Measurements from ENCODE around the gene SRSF1.
A peak's percentile ranks its signal among the peaks of the same experiment; 100 is the strongest.

Gene SRSF1

DNA sequence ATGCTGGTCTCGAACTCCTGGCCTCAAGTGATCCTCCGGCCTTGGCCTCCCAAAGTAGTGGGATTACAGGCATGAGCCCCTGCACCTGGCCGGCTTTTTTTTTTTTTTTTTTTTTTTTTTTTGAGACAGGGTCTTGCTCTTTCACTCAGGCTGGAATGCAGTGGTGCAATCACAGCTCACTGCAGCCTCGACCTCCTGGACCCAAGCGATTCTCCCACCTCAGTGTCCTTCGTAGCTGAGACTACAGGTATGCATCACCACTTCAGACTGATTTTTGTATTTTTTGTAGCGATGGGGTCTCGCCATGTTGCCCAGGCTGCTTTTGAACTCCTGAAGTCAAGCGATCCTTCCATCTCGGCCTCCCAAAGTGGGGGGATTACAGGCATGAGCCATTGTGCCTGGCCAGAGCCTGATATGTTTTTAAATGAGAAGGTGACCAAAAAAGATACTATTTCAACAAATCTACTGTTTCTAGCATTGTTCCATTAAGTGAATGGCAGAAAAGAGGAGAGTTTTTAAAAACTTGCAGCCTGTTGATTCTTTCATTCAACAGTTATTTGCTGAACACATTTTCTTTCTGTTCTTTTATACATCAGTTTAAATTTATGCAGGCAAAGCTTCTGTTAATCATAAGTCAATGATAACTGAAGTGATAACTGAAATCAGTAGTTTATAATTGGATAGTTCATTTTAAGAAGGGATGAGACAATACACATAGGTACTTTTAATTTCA is 3.2 kb upstream of the SRSF1 start:
- no peak for DNase-seq

DNA sequence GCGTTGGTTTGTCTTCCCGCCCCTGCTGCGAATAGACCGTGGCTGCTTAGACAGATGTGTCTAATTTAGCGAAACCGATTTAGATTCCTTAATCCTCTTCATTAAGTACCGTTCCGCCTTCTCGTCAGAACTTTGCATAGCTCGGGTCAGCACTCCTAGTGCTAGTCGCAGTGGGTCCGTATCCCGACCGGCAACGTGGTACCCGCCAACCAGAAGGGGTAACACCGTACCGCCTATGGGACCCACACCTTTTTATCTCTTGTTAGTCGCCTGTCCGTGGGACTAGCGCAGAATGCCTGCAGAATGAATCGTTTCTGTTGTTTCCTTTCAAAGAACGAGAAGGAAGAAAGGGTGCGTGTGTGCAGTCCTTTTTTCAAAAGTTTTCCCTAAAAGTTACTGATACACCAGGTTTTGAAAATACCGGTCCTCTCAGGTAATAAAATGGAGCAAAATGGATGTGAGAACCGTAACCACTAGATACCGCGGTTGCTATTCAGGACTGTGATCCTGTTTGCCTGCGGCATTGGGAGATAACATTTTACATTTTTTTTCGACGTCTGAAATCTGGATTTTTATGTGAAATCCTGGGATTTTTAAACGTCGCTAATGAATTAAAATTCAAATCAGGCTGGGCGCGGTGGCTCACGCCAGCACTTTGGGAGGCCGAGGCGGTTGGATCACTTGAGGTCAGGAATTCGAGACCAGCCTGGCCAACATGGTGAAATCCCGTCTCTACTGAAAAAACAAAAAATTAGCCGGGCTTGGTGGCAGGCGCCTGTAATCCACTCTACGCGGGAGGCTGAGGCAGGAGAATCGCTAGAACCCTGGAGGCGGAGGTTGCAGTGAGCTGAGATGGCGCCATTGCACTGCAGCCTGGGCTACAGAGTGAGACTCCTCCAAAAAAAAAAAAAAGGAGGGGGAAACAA is 998 bp upstream of the SRSF1 start:
- DNase-seq, result no peak

DNA sequence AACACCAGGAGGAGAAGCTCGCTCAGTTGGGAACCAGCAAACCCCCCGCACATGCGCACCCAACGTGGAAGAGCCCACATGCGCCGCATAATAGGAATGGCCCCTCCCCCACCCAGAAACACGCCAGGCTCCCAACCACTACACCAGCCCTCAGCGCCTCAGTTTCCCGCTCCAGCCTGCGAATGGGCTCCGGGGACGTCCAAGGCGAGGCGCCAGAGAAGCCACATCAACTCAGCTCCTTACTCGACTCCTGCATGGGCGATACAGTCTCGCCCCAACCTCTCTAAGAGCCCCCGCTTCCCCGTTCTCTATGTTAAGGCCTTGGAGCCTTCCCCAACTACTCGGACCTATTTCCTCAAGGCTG is 504 bp downstream of the SRSF1 start:
- DNase-seq, result peak; percentile 81

DNA sequence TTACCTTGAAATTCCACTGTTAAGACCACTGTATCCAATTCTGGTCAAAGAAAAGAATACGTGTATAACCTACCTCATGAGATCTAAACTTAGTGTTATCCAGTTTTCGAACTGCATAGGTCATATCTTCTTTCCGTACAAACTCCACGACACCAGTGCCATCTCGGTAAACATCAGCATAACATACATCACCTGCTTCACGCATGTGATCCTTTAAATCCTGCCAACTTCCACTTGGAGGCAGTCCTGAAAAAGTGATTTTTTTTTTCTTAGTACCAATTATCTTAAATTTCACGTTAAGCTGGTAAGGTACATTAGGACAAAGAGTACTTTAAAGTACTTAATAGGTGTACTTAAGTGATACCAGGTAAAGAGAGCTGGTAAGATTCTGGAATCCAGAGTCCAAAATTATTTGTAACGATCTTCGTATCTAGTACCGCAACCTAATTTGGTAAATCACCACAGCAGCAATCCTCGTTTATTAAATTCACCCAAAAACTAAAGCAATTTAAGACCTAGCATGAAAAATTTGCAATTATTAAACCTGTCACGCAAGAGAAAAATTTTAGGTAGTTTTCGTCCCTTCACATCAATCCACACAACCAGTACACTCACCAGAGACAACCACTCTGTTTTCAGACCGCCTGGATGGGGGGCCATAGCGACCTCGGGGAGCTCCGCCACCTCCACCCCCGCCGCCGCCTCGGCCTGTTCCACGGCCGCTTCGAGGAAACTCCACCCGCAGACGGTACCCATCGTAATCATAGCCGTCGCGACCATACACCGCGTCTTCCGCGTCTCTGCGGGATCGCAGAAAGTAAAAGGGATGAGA is 1.1 kb downstream of the SRSF1 start:
- DNase-seq, result no peak

DNA sequence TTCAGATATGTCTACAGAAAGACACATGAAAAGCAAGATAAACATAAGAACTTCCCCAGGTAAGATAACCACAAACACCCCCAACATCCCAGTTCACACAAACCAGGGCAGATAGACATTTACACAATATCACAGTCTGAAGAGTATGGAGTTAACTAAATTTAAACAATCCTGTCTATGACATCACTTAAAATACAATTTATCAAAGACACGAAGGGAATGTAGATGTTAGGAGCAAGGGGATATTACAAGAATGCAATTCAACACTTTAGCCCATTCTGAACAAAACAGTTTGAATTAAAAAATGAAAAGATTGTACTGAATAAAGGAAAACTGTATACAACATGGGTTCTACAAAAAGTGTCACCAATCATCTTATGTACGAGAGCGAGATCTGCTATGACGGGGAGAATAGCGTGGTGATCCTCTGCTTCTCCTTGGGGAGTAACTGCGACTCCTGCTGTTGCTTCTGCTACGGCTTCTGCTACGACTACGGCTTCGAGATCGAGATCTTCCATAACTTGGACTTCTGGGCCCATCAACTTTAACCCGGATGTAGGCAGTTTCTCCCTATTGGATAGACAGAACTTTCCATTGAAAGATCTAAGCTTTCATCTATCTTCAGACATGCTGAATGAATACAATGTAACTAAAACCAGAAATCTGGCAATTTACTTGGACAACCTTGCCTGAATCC is 1.9 kb downstream of the SRSF1 start:
- DNase-seq, result no peak

DNA sequence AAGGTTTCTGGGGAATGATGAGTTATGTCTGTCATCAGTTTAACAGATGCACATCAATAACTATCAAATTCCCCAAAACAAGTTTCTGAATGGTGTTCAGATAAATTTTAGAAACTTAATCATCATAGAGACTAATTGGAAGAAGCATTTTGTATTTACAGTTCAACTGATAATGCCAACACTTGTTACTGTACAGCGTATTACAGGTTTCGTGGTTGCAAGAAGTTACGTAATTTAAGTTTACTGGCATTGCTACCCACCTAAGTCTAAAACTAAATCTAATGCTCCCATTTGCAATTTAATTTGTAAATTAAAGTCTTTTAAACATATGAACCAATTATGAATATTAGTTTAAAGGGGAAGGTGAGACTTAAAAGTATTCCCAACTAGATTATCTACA is 3.0 kb downstream of the SRSF1 start:
- DNase-seq, result no peak

DNA sequence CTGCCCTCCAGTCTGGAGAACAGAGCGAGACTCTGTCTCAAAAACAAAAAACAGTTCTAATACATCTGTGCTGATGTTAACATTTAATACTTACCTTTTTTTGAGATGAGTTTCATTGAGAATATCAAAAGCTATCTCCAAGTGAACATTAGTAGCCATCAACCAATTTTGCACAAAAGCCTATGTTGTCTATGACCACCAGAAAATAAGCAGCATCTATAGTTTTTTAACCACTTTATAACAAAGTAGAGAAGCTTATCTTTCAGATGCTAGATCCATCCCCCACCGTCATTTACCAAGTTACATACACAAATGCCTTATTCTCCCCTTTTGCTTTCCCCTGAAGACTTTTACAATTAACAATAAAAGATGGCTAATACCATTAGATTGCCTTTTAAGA is 4.1 kb downstream of the SRSF1 start:
- no peak for DNase-seq

DNA sequence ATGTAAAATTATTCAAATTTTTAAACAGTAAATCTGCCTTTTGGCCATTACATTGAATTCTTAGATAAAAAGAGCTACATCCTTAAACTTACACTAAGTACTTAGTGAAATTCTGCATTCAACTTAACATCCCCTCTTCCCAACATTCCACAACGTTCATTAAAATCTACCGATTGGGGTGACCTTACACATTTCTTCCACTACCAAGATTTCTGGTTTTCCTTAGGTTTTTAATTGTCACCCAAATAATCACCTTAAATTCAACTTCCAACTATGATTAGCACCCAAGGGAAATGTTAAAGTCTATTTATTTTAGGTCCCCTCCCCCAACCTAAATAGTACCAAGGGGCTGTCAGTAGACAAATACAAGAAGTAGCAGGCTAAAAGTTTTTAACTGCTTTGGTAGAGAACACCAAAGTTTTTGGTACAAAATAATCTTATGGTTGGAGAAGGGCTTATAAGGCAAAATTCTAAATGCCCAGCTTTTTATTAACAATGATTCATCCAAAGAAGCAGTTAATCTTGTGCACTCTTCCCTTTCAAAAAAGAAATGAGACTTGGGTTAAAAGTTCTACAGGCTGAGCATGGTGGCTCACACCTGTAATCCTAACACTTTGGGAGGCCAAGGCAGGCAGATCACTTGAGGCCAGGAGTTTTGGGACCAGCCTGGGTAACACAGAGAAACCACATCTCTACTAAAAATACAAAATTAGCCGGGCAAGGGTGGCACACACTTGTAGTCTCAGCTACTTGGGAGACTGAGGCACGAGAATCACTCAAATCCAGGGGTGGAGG is 4.7 kb downstream of the SRSF1 start:
- DNase-seq, result no peak

DNA sequence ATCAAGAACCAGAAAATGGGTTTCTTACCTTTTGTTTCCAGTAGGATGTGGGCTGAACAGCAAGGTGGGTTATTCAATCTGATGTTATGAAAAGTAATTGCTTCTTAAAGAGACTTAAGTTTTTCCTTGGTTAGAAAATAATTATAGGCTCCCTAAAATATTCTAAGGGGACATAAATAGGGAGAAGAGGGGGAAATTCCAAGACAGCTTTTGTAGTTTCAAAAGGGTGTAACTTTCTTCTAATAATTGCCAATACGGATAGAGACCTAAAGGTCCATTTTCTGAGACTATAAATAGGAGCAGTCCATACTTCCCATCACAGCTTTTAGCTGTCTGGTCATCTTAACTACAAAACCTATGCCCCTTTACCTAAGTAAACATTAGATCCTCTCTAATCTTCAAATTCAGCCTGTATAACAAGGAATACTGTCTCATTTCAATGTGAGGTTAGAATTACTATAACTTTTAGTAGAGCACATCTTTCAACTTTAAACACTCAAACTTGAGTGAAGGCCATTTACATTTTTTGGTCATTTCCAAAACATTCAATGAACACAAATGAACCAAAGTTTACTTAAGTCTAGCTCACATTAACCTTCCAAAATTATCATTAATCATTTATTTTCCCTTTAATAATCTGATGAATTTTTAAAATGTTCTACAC is 5.5 kb downstream of the SRSF1 start:
- DNase-seq, result no peak

DNA sequence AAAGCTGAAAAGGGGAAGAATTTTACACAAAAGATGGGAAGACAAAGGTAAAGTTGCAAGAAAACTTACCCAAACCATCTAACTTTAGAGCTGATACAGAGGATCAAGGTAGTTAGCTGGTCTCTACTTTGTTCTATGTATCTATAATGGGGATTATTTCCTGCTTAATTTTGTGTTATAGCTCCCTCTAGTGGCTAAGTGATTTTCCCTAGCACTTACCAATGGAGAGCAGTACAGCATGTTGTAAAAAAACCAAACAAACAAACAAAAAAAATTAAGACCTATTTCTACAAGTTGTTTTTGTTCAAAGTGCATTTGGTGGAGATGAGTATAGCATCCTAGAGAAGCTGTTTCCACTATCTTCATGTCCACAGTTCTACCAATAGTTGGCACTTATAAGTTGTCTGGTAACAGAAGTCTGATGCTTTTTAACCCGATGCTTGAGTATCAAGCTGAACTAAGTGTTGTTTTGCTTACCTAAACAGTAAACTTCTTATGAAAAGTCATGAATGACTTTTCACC is 7.5 kb downstream of the SRSF1 start:
- no peak for DNase-seq

DNA sequence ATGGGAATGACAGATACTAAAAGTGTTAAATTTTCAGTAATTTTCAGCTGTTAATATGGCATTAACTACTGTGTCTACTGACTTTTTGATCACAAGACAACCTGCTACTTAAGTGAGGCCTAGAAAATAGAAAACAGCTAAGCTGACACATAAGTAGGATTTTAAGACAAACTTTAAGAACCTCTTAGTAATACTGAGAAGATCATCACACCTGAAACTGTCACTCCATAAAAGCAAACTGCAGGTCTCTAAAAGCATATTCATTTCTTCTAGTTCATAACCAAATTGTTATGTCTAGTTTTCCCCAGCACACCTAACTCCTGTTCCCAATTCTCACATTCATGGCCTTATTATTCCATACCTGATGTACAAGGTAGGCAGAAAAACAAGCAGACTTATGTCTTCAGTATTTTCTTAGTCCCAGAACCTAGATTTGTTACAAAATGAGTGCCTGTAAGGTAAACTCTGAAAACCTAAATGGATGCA is 8.0 kb downstream of the SRSF1 start:
- DNase-seq, result no peak

DNA sequence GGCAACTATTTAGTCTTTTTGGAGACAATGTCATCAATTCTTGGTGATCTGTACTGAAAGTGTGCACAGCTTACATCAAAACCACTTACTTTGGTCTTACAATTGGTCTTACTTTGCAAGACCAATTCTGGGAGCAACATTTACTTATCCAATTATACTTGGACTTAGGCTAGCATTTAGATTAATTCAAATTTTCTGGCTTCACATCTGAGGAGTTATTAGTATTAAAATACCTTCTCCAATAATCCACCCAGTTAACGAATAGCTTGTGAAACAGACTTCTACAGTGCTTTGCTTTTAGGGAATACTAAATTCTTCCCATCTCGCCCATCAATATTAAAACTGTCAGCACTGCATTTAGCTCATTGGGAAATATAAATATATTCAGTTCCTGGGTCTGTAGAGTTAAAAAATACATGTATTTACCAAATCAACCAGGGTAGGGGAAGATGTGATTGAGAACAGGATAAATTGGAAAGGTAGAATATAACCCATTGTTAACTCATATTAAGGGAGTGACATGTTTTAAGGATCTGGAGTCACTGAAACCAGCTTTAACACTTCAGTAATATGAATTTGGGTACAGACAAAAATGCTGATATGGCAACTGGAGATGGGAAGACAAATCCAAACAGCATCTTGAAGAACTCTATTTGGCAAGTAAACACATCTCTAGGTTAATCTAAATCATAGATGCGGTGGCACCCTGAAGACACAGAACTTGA is 9.8 kb downstream of the SRSF1 start:
- DNase-seq, result no peak

DNA sequence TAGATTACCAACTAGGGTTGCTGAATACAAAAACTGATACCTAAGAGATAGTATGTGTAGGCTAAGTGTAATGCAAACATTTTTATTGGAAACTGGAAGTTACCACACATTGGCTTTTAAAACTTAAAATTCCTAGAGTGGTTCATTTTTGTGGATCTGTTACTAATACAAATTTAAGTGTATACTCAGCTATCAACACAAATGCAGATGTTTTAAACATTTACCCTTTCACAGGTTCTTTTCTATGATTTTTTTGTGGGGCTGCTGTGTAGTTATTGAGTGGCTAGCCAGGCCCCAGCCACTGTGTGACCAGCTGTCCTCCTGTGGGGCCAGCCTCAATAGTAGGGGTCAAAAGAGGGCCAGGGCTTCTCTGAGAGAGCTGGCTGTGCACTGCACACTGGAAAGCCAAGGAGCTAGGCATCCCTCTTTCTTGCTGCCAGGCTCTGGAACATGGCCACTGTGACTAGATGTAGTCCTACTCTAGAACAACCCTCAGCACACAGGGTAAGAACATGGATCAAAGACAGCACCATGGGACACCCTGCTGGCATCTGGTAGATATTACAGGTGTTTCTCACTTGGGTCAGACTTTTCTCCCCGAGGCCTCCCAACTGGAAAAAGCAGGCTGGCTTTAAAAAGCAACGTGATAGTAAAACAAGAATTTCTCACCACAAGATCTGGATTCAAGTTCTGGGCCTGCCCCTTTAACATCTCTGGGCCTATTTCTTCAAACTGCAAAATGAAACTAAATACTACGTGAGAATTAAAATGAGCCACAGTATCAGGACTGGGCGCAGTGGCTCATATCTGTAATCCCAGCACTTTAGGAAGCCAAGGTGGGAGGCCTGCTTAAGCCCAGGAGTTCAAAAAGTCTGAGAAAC is 11.7 kb downstream of the SRSF1 start:
- peak; percentile 73 for DNase-seq

DNA sequence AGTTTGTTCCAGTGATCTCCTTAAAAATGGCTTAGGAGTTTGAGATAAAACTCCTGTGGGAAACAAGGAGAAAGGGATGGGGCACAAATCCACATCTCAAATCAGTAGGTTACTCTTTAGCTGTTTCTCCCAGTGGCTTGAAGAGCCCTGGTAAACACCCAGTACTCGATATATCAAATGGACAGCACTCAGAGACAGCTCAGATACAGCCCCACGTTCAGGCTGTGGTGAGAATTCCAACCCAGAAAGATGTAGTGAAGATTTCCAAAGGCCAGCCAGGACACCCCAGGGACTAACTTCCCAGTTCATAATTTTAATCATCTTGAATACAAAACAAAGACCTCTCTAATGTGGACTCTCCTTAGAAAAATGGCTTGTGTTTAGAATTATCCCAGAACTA is 12.6 kb downstream of the SRSF1 start:
- DNase-seq, result no peak

DNA sequence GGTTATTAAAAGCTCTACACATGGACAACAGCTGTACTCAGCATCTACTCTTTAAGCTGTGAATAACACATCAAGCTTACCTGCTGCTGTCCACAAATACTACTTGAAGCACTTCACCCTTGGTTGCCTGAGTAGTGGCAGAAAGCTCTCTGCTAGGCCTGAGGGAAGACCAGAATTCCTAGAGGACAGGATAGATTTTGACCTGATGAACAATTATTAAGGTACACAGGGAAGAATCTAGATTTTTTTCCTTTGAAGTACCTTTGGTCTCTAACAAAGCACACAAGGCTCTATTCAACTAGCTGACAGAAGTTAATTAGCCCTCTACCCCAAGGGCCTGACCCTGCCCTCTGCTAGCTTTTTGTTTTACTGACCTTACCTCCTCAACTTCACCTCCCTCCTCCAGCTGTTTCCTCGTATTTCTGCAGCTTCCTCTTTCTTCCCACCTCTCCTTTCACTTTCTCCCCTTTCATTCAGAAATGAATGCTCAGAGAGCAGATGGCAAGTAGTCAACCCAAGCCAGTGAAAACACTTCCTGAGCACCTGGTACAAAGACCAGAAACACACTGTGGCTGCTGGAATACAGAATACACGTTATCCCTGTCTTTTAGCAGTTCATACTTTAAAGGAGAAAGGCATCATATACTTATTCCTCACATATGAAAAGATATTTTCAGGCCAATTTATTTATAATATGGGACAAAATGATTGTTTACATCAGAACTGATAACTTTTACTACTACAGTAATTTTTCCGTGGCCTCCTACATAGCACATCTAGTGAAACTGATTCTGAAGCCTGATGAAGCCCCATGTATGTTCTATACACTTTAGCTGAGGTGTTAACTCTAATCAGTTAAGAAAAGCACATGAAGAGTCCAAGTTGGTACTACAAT is 13.3 kb downstream of the SRSF1 start:
- DNase-seq, result no peak

DNA sequence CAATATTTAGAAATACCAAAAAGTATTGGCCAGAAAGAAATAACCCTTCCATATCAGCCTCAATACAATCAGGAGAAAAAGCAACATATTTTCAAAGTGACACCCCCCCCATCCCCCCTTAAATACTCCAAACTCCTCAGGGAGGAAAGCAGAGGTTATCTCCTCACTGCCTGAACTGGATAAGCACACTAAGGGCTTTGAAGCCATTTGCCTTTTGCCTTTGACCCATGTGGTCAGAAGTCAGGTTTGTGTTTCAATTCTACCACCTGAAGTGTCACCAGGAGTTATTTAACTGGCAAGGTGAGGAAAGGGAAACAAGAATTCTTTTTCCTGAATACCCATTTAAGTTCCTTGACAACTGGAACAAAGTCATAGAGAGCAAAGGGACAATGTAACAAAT is 15.5 kb downstream of the SRSF1 start:
- no peak for DNase-seq

DNA sequence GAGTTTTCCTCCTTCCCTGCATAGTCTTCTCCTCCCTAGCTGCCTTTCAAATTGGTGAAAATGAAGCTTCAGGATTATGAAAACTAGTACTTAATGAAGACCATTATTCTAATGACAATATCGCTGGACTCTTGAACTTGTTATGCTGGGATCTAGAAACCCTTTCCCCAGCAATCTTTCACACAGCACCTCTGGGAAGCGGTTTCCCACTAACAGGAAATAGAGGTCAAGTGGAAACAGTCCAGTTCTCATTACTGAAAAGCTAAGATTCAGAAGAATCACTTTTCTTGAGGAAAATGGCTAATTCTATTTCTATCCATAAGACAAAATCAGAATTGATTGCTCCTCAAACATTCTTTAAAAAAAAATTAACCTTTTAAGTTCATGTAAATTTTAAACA is 17.0 kb downstream of the SRSF1 start:
- no peak for DNase-seq

All from right forelimb (tissue), 1 donor.